Measurements from ENCODE around the gene BTNL2.
"Not testable (repeated sequence)": the region's sequence is repeated elsewhere in the genome, so short reads cannot be mapped to it uniquely, and the experiment has no call there.

Gene BTNL2

GRCh38 chr6:32382757-32383420 lies 24.1 kb downstream of the BTNL2 start:
- Histone ChIP-seq H3K9ac (ENCODE audit: low read length) (no peak overlapping the region), H3K9me3 (ENCODE audit: control insufficient read depth, low read length) (no peaks in the 10 kb centered on the region), H3K27me3 (ENCODE audit: control insufficient read depth, insufficient read depth, low read length) (peaks cover 4% of the 10 kb centered on the region), H3K36me3 (ENCODE audit: control insufficient read depth, insufficient read depth, low read length) (no peaks in the 10 kb centered on the region), H3K4me3 (ENCODE audit: low read length) (no peak overlapping the region), H3K4me1 (ENCODE audit: control insufficient read depth, insufficient read depth, low read length) (peaks cover 4% of the 10 kb centered on the region)

- Histone ChIP-seq H3K9ac (ENCODE audit: low read length) (no peak overlapping the region), H3K27me3 (ENCODE audit: control insufficient read depth, insufficient read depth, low read length) (no peaks in the 10 kb centered on the region), H3K4me3 (ENCODE audit: low read length) (no peak overlapping the region), H3K9me3 (ENCODE audit: control insufficient read depth, low read length) (no peaks in the 10 kb centered on the region), H3K36me3 (ENCODE audit: control insufficient read depth, insufficient read depth, low read length) (no peaks in the 10 kb centered on the region), H3K4me1 (ENCODE audit: control insufficient read depth, insufficient read depth, low read length) (no peaks in the 10 kb centered on the region)
Observed at GRCh38 chr6:32379545-32379944, 27.4 kb downstream of the BTNL2 start.

- H3K36me3 ChIP-seq (ENCODE audit: control insufficient read depth, insufficient read depth, low read length): no peaks in the 10 kb centered on the region
- no peaks in the 10 kb centered on the region for H3K27me3 ChIP-seq (ENCODE audit: control insufficient read depth, insufficient read depth, low read length)
- no peak overlapping the region for H3K9ac ChIP-seq (ENCODE audit: low read length)
- no peak overlapping the region for H3K4me3 ChIP-seq (ENCODE audit: low read length)
- H3K4me1 ChIP-seq (ENCODE audit: control insufficient read depth, insufficient read depth, low read length): no peaks in the 10 kb centered on the region
- H3K9me3 ChIP-seq (ENCODE audit: control insufficient read depth, low read length): no peaks in the 10 kb centered on the region
Observed at GRCh38 chr6:32375739-32376529, 31.0 kb downstream of the BTNL2 start.

- Histone ChIP-seq H3K4me3 (ENCODE audit: low read length) (no peak within 1 kb of the TSS), H3K36me3 (ENCODE audit: control insufficient read depth, insufficient read depth, low read length) (no peaks in the 10 kb centered on the region), H3K9ac (ENCODE audit: low read length) (no peak within 1 kb of the TSS), H3K4me1 (ENCODE audit: control insufficient read depth, insufficient read depth, low read length) (no peaks in the 10 kb centered on the region), H3K9me3 (ENCODE audit: control insufficient read depth, low read length) (no peaks in the 10 kb centered on the region), H3K27me3 (ENCODE audit: control insufficient read depth, insufficient read depth, low read length) (no peaks in the 10 kb centered on the region)
Observed at GRCh38 chr6:32371803-32372202, 35.2 kb downstream of the BTNL2 start, which contains the start of gene TSBP1. Gene TSBP1, minus strand, starts transcription at chr6:32371903. Its CDS starts 197 bp downstream, at chr6:32371706.

GRCh38 chr6:32371229-32371628 lies 35.8 kb downstream of the BTNL2 start:
- Histone ChIP-seq H3K36me3 (ENCODE audit: control insufficient read depth, insufficient read depth, low read length) (no peaks in the 10 kb centered on the region), H3K9me3 (ENCODE audit: control insufficient read depth, low read length) (no peaks in the 10 kb centered on the region), H3K4me1 (ENCODE audit: control insufficient read depth, insufficient read depth, low read length) (no peaks in the 10 kb centered on the region), H3K9ac (ENCODE audit: low read length) (no peak overlapping the region), H3K4me3 (ENCODE audit: low read length) (no peak overlapping the region), H3K27me3 (ENCODE audit: control insufficient read depth, insufficient read depth, low read length) (no peaks in the 10 kb centered on the region)

- Histone ChIP-seq H3K9me3 (ENCODE audit: control insufficient read depth, low read length) (no peaks in the 10 kb centered on the region), H3K4me3 (ENCODE audit: low read length) (no peak overlapping the region), H3K4me1 (ENCODE audit: control insufficient read depth, insufficient read depth, low read length) (no peaks in the 10 kb centered on the region), H3K27me3 (ENCODE audit: control insufficient read depth, insufficient read depth, low read length) (no peaks in the 10 kb centered on the region), H3K36me3 (ENCODE audit: control insufficient read depth, insufficient read depth, low read length) (no peaks in the 10 kb centered on the region), H3K9ac (ENCODE audit: low read length) (no peak overlapping the region)
Observed at GRCh38 chr6:32370505-32370904, 36.5 kb downstream of the BTNL2 start.

- Histone ChIP-seq H3K9ac (ENCODE audit: low read length) (no peak overlapping the region), H3K36me3 (ENCODE audit: control insufficient read depth, insufficient read depth, low read length) (no peaks in the 10 kb centered on the region), H3K4me1 (ENCODE audit: control insufficient read depth, insufficient read depth, low read length) (no peaks in the 10 kb centered on the region), H3K9me3 (ENCODE audit: control insufficient read depth, low read length) (no peaks in the 10 kb centered on the region), H3K4me3 (ENCODE audit: low read length) (no peak overlapping the region), H3K27me3 (ENCODE audit: control insufficient read depth, insufficient read depth, low read length) (no peaks in the 10 kb centered on the region)
Observed at GRCh38 chr6:32369660-32370059, 37.3 kb downstream of the BTNL2 start.

GRCh38 chr6:32367644-32368043 lies 39.3 kb downstream of the BTNL2 start:
- no peaks in the 10 kb centered on the region for H3K27me3 ChIP-seq (ENCODE audit: control insufficient read depth, insufficient read depth, low read length)
- H3K9me3 ChIP-seq (ENCODE audit: control insufficient read depth, low read length): no peaks in the 10 kb centered on the region
- H3K4me3 ChIP-seq (ENCODE audit: low read length): no peak overlapping the region
- no peak overlapping the region for H3K9ac ChIP-seq (ENCODE audit: low read length)
- no peaks in the 10 kb centered on the region for H3K4me1 ChIP-seq (ENCODE audit: control insufficient read depth, insufficient read depth, low read length)
- H3K36me3 ChIP-seq (ENCODE audit: control insufficient read depth, insufficient read depth, low read length): no peaks in the 10 kb centered on the region

- not testable (repeated sequence) for H3K36me3 ChIP-seq (ENCODE audit: control insufficient read depth, insufficient read depth, low read length); H3K4me3 ChIP-seq (ENCODE audit: low read length); H3K27me3 ChIP-seq (ENCODE audit: control insufficient read depth, insufficient read depth, low read length); H3K4me1 ChIP-seq (ENCODE audit: control insufficient read depth, insufficient read depth, low read length); H3K9ac ChIP-seq (ENCODE audit: low read length); H3K9me3 ChIP-seq (ENCODE audit: control insufficient read depth, low read length)
Observed at GRCh38 chr6:32359225-32359624, 47.8 kb downstream of the BTNL2 start.

GRCh38 chr6:32358548-32358947 lies 48.4 kb downstream of the BTNL2 start:
- H3K9me3 ChIP-seq (ENCODE audit: control insufficient read depth, low read length); H3K4me3 ChIP-seq (ENCODE audit: low read length); H3K4me1 ChIP-seq (ENCODE audit: control insufficient read depth, insufficient read depth, low read length); H3K36me3 ChIP-seq (ENCODE audit: control insufficient read depth, insufficient read depth, low read length); H3K9ac ChIP-seq (ENCODE audit: low read length); H3K27me3 ChIP-seq (ENCODE audit: control insufficient read depth, insufficient read depth, low read length): not testable (repeated sequence)

GRCh38 chr6:32355018-32355417 lies 52.0 kb downstream of the BTNL2 start:
- no peaks in the 10 kb centered on the region for H3K4me1 ChIP-seq (ENCODE audit: control insufficient read depth, insufficient read depth, low read length)
- H3K9me3 ChIP-seq (ENCODE audit: control insufficient read depth, low read length): no peaks in the 10 kb centered on the region
- H3K36me3 ChIP-seq (ENCODE audit: control insufficient read depth, insufficient read depth, low read length): no peaks in the 10 kb centered on the region
- no peak overlapping the region for H3K9ac ChIP-seq (ENCODE audit: low read length)
- H3K27me3 ChIP-seq (ENCODE audit: control insufficient read depth, insufficient read depth, low read length): no peaks in the 10 kb centered on the region
- no peak overlapping the region for H3K4me3 ChIP-seq (ENCODE audit: low read length)

- Histone ChIP-seq H3K27me3 (ENCODE audit: control insufficient read depth, insufficient read depth, low read length) (no peaks in the 10 kb centered on the region), H3K4me1 (ENCODE audit: control insufficient read depth, insufficient read depth, low read length) (no peaks in the 10 kb centered on the region), H3K36me3 (ENCODE audit: control insufficient read depth, insufficient read depth, low read length) (no peaks in the 10 kb centered on the region), H3K4me3 (ENCODE audit: low read length) (no peak overlapping the region), H3K9ac (ENCODE audit: low read length) (no peak overlapping the region), H3K9me3 (ENCODE audit: control insufficient read depth, low read length) (no peaks in the 10 kb centered on the region)
Observed at GRCh38 chr6:32353348-32353747, 53.6 kb downstream of the BTNL2 start.

Measured in mucosa of stomach (tissue), 1 donor.